ENCODE results near the gene EVI5. TPM values are rescaled to one million over a fixed set of nuclear protein-coding genes. Genes with fewer than 3 reads are reported as not detected.
"Not testable (repeated sequence)": the region's sequence is repeated elsewhere in the genome, so short reads cannot be mapped to it uniquely, and the experiment has no call there.

EVI5 gene
- polyA plus RNA-seq, 12 donors, result 9.9 to 19.5 (median 15.0) TPM; not detected in 1

GRCh38 chr1:92695104-92695503 lies 89.8 kb downstream of the EVI5 start:
- no peak for DNase-seq

GRCh38 chr1:92691925-92692324 lies 93.0 kb downstream of the EVI5 start:
- no peak for DNase-seq

GRCh38 chr1:92690212-92690906 lies 94.5 kb downstream of the EVI5 start:
- no peak for DNase-seq

GRCh38 chr1:92679980-92680379 lies 104.9 kb downstream of the EVI5 start:
- no peak for DNase-seq

GRCh38 chr1:92663775-92664174 lies 121.1 kb downstream of the EVI5 start:
- DNase-seq, result no peak

- DNase-seq, result no peak
These were observed 122.9 kb downstream of the EVI5 start for GRCh38 chr1:92662048-92662447.

- DNase-seq, result no peak
These were observed 127.2 kb downstream of the EVI5 start for GRCh38 chr1:92657701-92658100.

- no peak for DNase-seq
These were observed 129.6 kb downstream of the EVI5 start for GRCh38 chr1:92655197-92655801.

- no peak for DNase-seq
These were observed 131.1 kb downstream of the EVI5 start for GRCh38 chr1:92653605-92654381.

GRCh38 chr1:92640686-92641085 lies 144.2 kb downstream of the EVI5 start:
- DNase-seq, result not testable (repeated sequence)

GRCh38 chr1:92638498-92638897 lies 146.4 kb downstream of the EVI5 start:
- no peak for DNase-seq

GRCh38 chr1:92635203-92635602 lies 149.7 kb downstream of the EVI5 start:
- not testable (repeated sequence) for DNase-seq

- DNase-seq, result no peak
These were observed 161.6 kb downstream of the EVI5 start for GRCh38 chr1:92623187-92623778.

- no peak for DNase-seq
These were observed 165.3 kb downstream of the EVI5 start for GRCh38 chr1:92619466-92620189.

GRCh38 chr1:92601044-92601443 lies 183.9 kb downstream of the EVI5 start:
- DNase-seq, result no peak

GRCh38 chr1:92599184-92599583 lies 185.7 kb downstream of the EVI5 start:
- no peak for DNase-seq

GRCh38 chr1:92589361-92589760 lies 195.5 kb downstream of the EVI5 start:
- DNase-seq, result not testable (repeated sequence)

GRCh38 chr1:92587445-92587844 lies 197.5 kb downstream of the EVI5 start:
- no peak for DNase-seq

GRCh38 chr1:92585831-92586230 lies 199.1 kb downstream of the EVI5 start:
- no peak for DNase-seq

GRCh38 chr1:92584810-92585209 lies 200.1 kb downstream of the EVI5 start:
- not testable (repeated sequence) for DNase-seq

- DNase-seq, result no peak
These were observed 200.8 kb downstream of the EVI5 start for GRCh38 chr1:92583821-92584760.
